Osteocyte (in vitro differentiated cells): Measurements from ENCODE around the gene EIF1AD. TPM values are rescaled to one million over a fixed set of nuclear protein-coding genes. Genes with fewer than 3 reads are reported as not detected.
"Not testable (repeated sequence)": the region's sequence is repeated elsewhere in the genome, so short reads cannot be mapped to it uniquely, and the experiment has no call there.

Experiments used
- DNase-seq: peaks from one replicate; pipeline ENCODE4 v3.0.0; 2021; ENCODE audit warnings: mixed read lengths; ENCODE audit not compliant: unreplicated experiment; ENCODE audit errors: extremely low spot score
- H3K27ac Mint-ChIP-seq: one replicate; pipeline ENCODE4 v1.8.0; 2021; ENCODE audit warnings: mild to moderate bottlenecking, mixed read lengths; ENCODE audit not compliant: unreplicated experiment
- H3K27me3 Mint-ChIP-seq: one replicate; pipeline ENCODE4 v1.8.0; 2021; ENCODE audit warnings: mixed read lengths; ENCODE audit not compliant: unreplicated experiment
- H3K36me3 Mint-ChIP-seq: one replicate; pipeline ENCODE4 v1.8.0; 2021; ENCODE audit warnings: mixed read lengths; ENCODE audit not compliant: unreplicated experiment
- H3K4me1 Mint-ChIP-seq: one replicate; pipeline ENCODE4 v1.8.0; 2021; ENCODE audit warnings: mixed read lengths; ENCODE audit not compliant: unreplicated experiment
- H3K4me3 Mint-ChIP-seq: one replicate; pipeline ENCODE4 v1.8.0; 2021; ENCODE audit warnings: mild to moderate bottlenecking, moderate library complexity, mixed read lengths; ENCODE audit not compliant: unreplicated experiment
- H3K9me3 Mint-ChIP-seq: one replicate; pipeline ENCODE4 v1.8.0; 2021; ENCODE audit warnings: mixed read lengths; ENCODE audit not compliant: unreplicated experiment
- total RNA-seq: library from RNA; stranded (reverse); gene quantifications from 2 replicates; pipeline ENCODE4 v1.2.1, GENCODE V29; 2021
- TF ChIP-seq, protein P1 (sequence below): fragments of 200-600 bp; sonication (generic); IDR thresholded peaks from 2 replicates; pipeline ENCODE4 v1.5.0; 2021; ENCODE audit warnings: antibody characterized with exemption, mild to moderate bottlenecking, moderate library complexity

Gene EIF1AD
- total RNA-seq, 1 donor from 2014 or later = 34.6 TPM

DNA sequence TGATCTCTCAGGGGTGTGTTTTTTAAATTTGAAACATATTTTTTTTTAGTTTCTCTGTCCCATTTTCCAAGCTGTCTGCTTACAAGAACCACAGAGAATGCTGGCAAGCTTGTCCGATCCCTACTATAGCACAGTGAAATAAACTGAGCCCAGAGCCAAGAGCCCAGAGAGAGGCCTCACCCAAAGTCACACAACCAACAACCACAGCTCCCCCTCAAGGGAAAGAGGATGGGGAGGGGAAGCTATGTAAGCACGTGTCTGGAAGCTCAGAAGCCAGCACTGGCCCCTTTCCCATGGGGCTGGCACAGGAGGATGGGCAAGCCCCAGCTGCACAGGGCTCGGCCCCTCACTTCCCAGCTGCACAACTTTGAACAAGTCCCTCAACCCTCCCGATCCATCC is 43.7 kb downstream of the EIF1AD start:
- TF ChIP-seq, protein P1, sequence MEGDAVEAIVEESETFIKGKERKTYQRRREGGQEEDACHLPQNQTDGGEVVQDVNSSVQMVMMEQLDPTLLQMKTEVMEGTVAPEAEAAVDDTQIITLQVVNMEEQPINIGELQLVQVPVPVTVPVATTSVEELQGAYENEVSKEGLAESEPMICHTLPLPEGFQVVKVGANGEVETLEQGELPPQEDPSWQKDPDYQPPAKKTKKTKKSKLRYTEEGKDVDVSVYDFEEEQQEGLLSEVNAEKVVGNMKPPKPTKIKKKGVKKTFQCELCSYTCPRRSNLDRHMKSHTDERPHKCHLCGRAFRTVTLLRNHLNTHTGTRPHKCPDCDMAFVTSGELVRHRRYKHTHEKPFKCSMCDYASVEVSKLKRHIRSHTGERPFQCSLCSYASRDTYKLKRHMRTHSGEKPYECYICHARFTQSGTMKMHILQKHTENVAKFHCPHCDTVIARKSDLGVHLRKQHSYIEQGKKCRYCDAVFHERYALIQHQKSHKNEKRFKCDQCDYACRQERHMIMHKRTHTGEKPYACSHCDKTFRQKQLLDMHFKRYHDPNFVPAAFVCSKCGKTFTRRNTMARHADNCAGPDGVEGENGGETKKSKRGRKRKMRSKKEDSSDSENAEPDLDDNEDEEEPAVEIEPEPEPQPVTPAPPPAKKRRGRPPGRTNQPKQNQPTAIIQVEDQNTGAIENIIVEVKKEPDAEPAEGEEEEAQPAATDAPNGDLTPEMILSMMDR = no peak
- peaks cover 20% of the 10 kb centered on the region for H3K4me1 Mint-ChIP-seq
- peaks cover 2% of the 10 kb centered on the region for H3K27me3 Mint-ChIP-seq
- no peak overlapping the region for H3K27ac Mint-ChIP-seq
- no peaks in the 10 kb centered on the region for H3K9me3 Mint-ChIP-seq
- peaks cover 2% of the 10 kb centered on the region for H3K36me3 Mint-ChIP-seq
- no peak for DNase-seq
- H3K4me3 Mint-ChIP-seq = no peak overlapping the region

DNA sequence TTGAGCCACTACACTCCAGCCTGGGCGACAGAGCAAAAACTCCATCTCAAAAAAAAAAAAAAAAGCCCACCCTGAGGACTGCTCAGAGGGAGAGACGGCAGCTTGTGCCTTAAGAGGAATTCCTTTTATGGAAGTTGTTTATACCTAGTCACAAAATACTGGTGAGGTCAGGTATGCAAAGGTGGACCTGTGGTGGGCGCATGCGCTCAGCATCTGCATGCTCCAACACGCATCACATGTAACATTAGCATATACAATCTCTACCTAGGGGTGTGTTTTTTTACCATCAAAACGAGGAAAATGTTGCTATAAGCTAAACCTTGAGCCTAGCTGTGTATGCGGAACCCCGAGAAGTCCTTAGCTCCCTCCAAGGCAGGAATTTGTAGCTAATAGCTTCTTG is 47.2 kb downstream of the EIF1AD start:
- DNase-seq = no peak
- Mint-ChIP-seq H3K9me3 (no peaks in the 10 kb centered on the region), H3K27me3 (peaks cover 14% of the 10 kb centered on the region), H3K27ac (no peak overlapping the region), H3K4me3 (no peak overlapping the region), H3K4me1 (no peaks in the 10 kb centered on the region), H3K36me3 (no peaks in the 10 kb centered on the region)
- TF ChIP-seq, protein P1 = no peak

DNA sequence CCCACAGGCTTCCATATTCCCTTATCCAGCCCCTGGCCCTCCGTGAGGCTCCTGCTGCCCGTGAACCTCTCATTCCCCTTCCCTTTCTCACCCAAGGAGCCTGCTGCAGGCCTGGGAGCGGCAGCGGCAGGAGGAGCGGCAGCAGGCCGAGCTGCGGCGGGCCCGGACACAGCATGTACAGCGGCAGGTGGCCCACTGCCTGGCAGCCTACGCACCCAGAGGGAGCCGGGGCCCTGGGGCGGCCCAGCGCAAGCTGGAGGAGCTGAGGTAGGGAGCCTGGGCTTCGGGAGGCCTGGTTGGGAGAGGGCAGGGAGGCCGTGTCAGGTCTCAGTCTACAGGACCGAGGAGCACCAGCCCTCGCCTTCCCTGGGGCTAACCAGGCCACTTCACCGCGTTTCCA is 48.5 kb downstream of the EIF1AD start:
- Mint-ChIP-seq H3K4me3 (no peak overlapping the region), H3K9me3 (no peaks in the 10 kb centered on the region), H3K36me3 (no peaks in the 10 kb centered on the region), H3K27me3 (peaks cover 16% of the 10 kb centered on the region), H3K27ac (no peak overlapping the region), H3K4me1 (no peaks in the 10 kb centered on the region)
- DNase-seq = no peak
- TF ChIP-seq, protein P1 = no peak

DNA sequence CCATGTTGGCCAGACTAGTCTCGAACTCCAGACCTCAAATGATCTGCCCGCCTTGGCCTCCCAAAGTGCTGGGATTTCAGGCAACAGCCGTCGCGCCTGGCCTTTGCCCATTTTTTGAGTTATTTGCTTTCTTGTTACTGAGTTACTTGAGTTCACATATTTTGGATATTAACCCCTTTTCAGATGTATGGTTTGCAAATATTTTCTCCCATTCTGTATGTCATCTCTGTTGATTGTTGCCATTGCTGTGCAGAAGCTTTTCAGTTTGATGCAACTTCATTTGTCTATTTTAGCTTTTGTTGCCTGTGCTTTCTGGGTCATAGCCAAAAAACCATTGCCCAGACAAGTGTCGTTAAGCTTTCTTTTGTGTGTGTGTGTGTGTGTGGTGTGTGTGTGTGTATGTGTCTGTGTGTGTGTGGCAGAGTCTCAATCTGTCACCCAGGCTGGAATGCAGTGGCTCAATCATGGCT is 49.9 kb downstream of the EIF1AD start:
- H3K4me3 Mint-ChIP-seq = no peak overlapping the region
- H3K27ac Mint-ChIP-seq = no peak overlapping the region
- H3K27me3 Mint-ChIP-seq = peaks cover 18% of the 10 kb centered on the region
- no peak for DNase-seq
- TF ChIP-seq, protein P1 = no peak
- H3K9me3 Mint-ChIP-seq = no peaks in the 10 kb centered on the region
- H3K36me3 Mint-ChIP-seq = no peaks in the 10 kb centered on the region
- H3K4me1 Mint-ChIP-seq = no peaks in the 10 kb centered on the region

DNA sequence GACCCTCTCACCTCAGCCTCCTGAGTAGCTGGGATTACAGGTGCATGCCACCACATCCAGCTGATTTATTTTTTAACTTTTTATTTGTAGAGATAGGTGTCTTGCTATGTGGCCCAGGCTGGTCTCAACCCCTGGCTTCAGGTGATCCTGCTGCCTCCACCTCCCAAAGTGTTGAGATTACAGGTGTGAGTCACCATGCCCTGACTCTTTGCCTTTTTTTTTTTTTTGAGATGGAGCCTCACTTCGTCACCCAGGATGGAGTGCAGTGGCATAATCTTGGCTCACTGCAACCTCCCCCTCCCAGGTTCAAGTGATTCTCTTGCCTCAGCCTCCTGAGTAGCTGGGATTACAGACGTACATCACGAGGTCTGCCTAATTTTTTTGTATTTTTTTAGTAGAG is 50.3 kb downstream of the EIF1AD start:
- not testable (repeated sequence) for H3K4me3 Mint-ChIP-seq, H3K36me3 Mint-ChIP-seq, H3K9me3 Mint-ChIP-seq, DNase-seq, H3K4me1 Mint-ChIP-seq, H3K27ac Mint-ChIP-seq
- H3K27me3 Mint-ChIP-seq = peaks cover 18% of the 10 kb centered on the region

DNA sequence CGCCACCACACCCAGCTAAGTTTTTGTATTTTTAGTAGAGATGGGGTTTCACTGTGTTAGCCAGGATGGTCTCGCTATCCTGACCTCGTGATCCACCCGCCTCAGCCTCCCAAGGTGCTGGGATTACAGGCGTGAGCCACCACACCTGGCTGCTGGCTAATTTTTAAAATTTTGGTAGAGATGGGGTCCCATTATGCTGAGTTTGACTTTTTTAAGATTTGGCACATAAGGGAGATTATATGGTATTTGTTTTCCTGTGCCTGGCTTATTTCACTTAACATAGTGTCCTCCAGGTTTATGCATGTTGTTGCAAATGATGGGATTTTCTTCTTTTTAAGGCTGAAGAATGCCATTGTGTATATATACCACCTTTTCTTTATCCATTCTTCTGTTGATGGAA is 51.2 kb downstream of the EIF1AD start:
- H3K36me3 Mint-ChIP-seq, H3K4me1 Mint-ChIP-seq, H3K4me3 Mint-ChIP-seq, H3K9me3 Mint-ChIP-seq, DNase-seq, H3K27ac Mint-ChIP-seq: not testable (repeated sequence)
- peaks cover 18% of the 10 kb centered on the region for H3K27me3 Mint-ChIP-seq
